GM18873 (cell line): ENCODE measurements around the gene XKR7.
"Not testable (repeated sequence)": the region's sequence is repeated elsewhere in the genome, so short reads cannot be mapped to it uniquely, and the experiment has no call there.

Experiments used
- ATAC-seq: cut with Tn5 transposase; IDR thresholded peaks from one replicate; pipeline ENCODE4 v1.9.1; 2021; ENCODE audit warnings: mild to moderate bottlenecking, moderate library complexity, moderate number of reproducible peaks; ENCODE audit not compliant: unreplicated experiment, low FRiP score

XKR7 gene

DNA sequence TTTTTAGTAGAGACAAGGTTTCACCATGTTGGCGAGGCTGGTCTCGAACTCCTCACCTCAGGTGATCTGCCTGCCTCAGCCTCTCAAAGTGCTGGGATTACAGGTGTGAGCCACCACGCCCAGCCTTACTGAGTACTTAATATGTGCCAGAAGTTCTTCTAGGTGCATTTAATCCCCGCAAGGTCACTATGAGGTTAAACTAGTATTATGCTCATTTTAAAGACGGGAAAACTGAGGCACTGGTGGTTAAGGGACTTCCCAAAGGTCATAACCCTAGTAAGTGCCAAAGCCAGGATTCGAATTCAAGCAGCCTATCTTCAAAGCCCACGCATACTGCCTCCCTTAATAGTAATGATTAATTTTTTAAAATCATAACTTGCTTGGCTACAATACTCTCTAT is 41.6 kb downstream of the XKR7 start:
- no peak for ATAC-seq

DNA sequence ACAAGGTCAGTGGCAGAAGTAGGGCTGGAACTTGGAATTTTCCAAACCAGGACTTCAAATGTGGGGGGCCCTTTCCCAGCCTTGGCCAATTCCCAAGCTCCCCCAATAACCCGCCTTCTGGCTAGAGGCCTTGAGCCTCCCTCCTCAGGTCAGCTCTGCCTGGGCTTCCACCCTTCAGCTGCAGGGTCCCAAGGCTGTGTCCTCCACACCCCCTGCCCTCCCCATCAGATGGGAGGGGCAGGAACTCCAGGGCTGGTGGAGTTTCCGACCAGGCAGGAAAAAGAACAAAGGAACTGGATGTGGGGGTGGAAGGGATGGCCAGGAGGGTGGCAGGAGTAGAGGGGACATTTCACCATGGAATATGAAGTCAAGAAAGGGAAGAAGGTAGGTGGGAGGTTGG is 42.1 kb downstream of the XKR7 start, which contains the start of gene CCM2L:
CCM2L (plus strand) TSS at position 338 of the 400 bp plus-strand sequence; CDS start at position 355, 17 bp downstream.
- no peak for ATAC-seq

GRCh38 chr20:32010666-32011065 is 42.7 kb downstream of the XKR7 start:
- ATAC-seq = no peak

- ATAC-seq = no peak
Observed at GRCh38 chr20:32012159-32012688, 44.3 kb downstream of the XKR7 start.

GRCh38 chr20:32013326-32013725 is 45.4 kb downstream of the XKR7 start:
- ATAC-seq = no peak

DNA sequence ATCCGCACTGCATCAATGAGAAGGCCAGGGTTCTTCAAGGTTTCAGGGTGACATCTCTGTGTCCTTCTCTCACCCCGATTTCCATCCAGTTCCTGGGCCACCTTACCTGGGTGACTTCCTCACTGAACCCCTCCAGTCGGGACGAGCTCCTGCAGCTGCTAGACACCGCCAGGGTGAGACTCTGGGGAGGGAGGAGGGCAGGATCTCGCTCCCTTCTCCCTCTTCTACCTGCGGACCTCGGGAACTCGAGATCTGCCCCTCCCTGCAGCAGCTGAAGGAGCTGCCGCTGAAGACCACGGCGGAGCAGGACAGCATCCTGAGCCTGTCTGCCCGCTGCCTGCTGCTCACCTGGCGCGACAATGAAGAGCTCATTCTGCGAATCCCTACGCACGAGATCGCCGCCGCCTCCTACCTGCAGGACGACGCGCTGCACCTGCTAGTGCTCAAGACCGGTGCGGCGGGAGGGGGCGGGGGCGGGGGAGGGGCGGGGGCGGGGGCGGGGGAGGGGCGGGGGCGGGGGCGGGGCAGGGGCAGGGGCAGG is 49.8 kb downstream of the XKR7 start:
- ATAC-seq = no peak

GRCh38 chr20:32018269-32019155 is 50.6 kb downstream of the XKR7 start:
- ATAC-seq = no peak

- no peak for ATAC-seq
Observed at GRCh38 chr20:32019156-32019510, 51.2 kb downstream of the XKR7 start.

DNA sequence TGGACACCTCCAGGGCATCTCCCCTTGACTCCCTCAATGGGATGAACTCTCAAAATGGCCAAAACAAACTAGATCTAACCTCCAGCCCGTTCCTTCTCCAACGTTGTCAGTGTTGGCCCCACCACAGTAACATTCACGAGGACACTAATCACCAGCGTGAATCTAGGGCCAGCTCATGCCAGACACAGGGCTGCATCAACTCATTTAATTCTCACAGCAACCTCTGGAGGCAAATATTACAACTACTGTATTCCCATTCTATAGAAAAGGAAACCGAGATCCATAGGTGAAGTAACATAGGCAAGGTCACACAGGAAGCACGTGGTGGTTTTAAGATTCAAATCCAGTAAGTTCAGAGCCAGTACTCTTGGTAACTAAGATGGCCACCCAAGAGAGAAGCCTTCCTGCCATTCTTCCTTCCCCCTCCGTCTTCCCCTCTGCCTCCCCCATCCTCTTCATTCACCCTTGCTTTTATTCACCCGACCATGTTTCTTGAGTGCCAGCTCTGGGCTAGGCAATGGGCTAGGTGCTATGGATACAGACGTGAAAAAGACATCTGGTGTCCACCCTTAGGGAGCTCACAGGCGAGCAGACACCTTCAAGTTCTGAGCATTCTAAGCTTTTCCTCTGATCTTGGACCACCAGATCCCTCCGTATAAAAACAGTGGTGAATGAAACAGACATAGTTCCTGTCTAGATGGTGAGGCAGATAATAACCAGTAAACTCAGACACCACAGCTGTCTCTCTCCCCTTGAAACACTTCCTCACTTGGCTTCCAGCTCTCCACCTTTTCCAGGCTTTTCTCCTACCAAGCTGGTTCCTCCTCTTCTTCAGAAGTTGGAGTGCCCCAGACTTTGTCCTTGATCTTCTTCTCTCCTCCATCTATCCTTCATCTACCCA is 51.9 kb downstream of the XKR7 start:
- ATAC-seq = no peak

DNA sequence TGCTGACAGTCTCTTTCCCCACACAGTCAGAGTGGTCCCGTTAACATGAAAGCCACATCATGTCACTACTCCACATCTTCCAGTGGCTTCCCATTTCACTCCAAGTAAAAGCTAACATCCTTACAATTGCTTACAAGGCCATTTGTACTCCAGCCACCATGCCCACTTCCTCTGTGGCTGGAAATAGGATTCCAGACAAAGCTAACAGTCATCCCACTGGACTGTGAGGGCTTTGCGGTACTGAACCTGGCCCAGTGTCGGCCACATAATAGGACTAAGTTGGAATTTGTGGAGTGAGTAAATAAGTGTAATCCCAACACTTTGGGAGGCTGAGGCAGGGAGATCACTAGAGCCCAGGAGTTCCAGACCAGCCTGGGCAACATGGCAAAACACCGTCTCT is 53.1 kb downstream of the XKR7 start:
- no peak for ATAC-seq

DNA sequence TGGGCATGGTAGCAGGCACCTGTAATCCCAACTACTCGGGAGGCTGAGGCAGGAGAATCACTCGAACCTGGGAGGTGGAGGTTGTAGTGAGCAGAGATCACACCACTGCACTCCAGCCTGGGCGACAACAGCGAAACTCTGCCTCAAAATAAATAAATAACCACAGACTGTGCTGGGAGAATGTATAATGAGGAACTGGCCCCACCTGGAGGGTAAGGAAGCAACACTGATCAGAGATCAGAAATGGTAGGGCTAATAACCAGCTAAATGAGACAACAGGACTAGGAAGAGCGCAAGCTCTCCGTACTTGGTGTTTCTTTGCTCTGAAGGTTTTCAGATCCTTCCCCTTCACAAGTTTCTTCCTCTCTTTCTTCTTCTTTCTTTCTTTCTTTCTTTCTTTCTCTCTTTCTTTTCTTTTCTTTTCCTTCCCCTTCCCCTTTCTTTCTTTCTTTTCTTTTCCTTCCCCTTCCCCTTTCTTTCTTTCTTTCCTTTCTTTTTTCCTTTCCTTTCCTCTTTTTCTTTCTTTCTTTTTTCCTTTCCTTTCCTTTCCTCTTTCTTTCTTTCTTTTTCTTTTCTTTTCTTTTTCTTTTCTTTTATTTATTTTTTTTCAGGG is 56.8 kb downstream of the XKR7 start:
- no peak for ATAC-seq

- ATAC-seq = no peak
Observed at GRCh38 chr20:32027643-32028042, 59.7 kb downstream of the XKR7 start.

DNA sequence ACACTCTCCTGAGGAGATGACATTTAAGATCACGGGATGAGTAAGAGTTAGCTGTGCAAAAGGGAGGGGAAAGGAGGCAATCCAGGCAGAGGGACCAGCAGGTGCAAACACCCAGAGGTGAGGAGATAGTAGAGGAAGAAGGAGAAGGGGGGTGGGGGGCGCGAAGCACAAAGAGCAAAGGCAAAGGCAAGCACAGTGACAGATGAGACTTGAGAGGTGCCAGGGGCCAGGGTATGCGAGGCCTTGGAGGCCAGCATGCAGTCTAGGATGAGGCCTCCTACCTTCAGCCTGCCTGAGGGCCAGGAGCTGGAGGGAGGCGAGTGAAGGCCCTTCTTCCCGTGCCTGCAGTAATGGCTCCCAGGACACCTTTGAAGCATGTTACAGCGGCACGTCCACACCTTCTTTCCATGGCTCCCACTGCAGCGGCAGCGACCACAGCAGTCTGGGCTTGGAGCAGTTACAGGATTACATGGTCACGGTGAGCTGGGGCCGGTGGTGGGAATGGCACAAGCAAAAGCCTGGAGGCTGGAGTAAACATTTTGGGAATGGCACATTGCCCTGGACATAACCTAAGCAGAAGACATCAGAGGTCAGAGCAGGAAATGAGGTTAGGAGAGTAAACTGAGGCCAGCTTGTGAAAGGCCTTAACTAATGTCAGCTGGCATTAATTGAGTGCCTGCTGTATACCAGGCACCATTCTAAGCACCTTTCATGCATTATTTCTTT is 60.9 kb downstream of the XKR7 start:
- no peak for ATAC-seq

DNA sequence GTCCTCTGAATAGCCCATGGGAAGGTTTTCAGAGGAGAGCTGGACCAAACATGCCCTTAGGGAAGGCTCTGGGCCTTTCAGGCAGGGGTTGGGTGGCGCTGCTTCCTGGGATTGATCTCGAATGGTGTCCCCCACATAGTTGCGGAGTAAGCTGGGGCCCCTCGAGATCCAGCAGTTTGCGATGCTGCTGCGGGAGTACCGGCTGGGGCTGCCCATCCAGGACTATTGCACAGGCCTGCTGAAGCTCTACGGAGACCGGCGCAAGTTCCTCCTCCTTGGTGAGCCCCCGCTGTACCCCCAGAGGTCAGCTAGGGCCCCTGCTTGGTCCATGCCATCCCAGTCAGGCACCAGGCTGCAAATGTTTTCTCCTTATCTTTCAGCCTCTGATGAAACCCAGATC is 61.6 kb downstream of the XKR7 start:
- ATAC-seq = no peak

DNA sequence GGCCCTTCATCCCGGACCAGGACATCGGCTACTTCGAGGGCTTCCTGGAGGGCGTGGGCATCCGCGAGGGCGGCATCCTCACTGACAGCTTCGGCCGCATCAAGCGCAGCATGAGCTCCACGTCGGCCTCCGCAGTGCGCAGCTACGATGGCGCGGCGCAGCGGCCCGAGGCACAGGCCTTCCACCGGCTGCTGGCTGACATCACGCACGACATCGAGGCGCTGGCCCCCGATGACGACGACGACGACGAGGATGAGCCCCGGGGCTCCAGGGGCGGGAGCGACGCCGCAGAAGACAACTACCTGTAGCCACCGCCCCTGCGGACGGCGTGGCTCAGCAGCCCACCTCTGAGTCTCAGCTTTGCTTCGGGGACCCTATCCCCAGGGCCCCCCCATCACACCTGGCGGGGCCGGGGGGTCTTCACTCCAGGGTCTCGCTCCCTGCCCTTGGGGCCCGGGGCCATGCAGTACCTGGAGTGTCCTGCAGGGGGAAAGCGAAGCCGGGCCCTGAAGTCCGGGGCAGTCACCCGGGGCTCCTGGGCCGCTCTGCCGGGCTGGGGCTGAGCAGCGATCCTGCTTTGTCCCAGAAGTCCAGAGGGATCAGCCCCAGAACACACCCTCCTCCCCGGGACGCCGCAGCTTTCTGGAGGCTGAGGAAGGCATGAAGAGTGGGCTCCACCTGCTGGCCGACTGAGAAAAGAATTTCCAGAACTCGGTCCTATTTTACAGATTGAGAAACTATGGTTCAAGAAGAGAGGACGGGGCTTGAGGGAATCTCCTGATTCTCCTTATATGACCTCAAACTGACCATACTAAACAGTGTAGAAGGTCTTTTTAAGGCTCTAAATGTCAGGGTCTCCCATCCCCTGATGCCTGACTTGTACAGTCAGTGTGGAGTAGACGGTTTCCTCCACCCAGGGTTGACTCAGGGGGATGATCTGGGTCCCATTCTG is 63.3 kb downstream of the XKR7 start:
- ATAC-seq = no peak

DNA sequence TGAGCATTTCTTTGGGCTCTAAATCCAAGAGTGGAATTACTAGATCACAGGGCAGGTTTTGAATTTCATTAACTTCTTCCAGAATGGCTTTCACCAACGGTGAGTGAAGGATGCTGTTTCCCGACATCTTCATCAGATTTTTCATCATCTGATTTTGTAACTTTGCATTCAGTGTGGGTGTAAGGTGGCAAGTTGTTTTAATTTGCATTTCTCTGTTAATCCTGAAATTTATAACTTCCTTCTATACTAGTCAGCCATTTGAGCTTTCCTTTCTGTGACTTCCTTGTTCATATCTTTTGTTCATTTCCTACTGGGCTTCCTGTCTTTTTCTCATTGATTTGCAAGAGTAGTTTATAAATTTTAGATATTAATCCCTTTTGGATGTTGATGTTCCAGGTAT is 65.4 kb downstream of the XKR7 start:
- no peak for ATAC-seq

GRCh38 chr20:32033721-32034120 is 65.8 kb downstream of the XKR7 start:
- not testable (repeated sequence) for ATAC-seq

- ATAC-seq = no peak
Observed at GRCh38 chr20:32034581-32035425, 66.9 kb downstream of the XKR7 start.
